H9 (cell line): ENCODE results near the gene RAB11FIP4. TPM values are rescaled to one million over a fixed set of nuclear protein-coding genes. Genes with fewer than 3 reads are reported as not detected.

Experiments
- DNase-seq: peaks from one replicate; pipeline ENCODE4 v3.0.0-alpha.2; 2017
- H2AFZ ChIP-seq: one replicate; pipeline ENCODE4 v1.6.1; 2013; ENCODE audit warnings: mild to moderate bottlenecking, low read length, control low read depth, moderate library complexity
- H2AK5ac ChIP-seq: 2 replicates; pipeline ENCODE4 v1.6.1; 2013; ENCODE audit warnings: low read length, control low read depth, mixed read lengths; ENCODE audit not compliant: insufficient read length
- H2BK120ac ChIP-seq: one replicate; pipeline ENCODE4 v1.6.1; 2013; ENCODE audit warnings: low read depth, mild to moderate bottlenecking, low read length, control low read depth, inconsistent platforms; ENCODE audit not compliant: poor library complexity, severe bottlenecking
- H2BK12ac ChIP-seq: 2 replicates; pipeline ENCODE4 v1.6.1; 2013; ENCODE audit warnings: low read length, control low read depth, mixed read lengths, low read depth; ENCODE audit not compliant: insufficient read length
- H2BK15ac ChIP-seq: 2 replicates; pipeline ENCODE4 v1.6.1; 2013; ENCODE audit warnings: low read depth, low read length, control low read depth
- H2BK20ac ChIP-seq: one replicate; pipeline ENCODE4 v1.6.1; 2013; ENCODE audit warnings: low read depth, mild to moderate bottlenecking, low read length, control low read depth, inconsistent platforms; ENCODE audit not compliant: poor library complexity, severe bottlenecking
- H2BK5ac ChIP-seq: 2 replicates; pipeline ENCODE4 v1.6.1; 2013; ENCODE audit warnings: low read length, control low read depth, mixed read lengths; ENCODE audit not compliant: insufficient read length
- H3K14ac ChIP-seq: 2 replicates; pipeline ENCODE4 v1.6.1; 2013; ENCODE audit warnings: low read length, control low read depth; ENCODE audit not compliant: insufficient read depth
- H3K18ac ChIP-seq: 2 replicates; pipeline ENCODE4 v1.6.1; 2013; ENCODE audit warnings: low read depth, mild to moderate bottlenecking, mixed read lengths, low read length, control low read depth; ENCODE audit not compliant: insufficient read length
- H3K23ac ChIP-seq: 2 replicates; pipeline ENCODE4 v1.6.1; 2013; ENCODE audit warnings: low read length, control low read depth, mixed read lengths, low read depth; ENCODE audit not compliant: insufficient read length
- H3K23me2 ChIP-seq: 2 replicates; pipeline ENCODE4 v1.6.1; 2013; ENCODE audit warnings: low read depth, mild to moderate bottlenecking, mixed read lengths, low read length, control low read depth; ENCODE audit not compliant: insufficient read length, poor library complexity, severe bottlenecking
- H3K27ac ChIP-seq: 2 replicates; pipeline ENCODE4 v1.5.1; 2013; ENCODE audit warnings: low read length, control low read depth, mixed read lengths, low read depth; ENCODE audit not compliant: insufficient read length
- H3K27me3 ChIP-seq: 2 replicates; pipeline ENCODE4 v1.6.1; 2013; ENCODE audit warnings: low read length, control low read depth, inconsistent platforms; ENCODE audit not compliant: insufficient read depth
- H3K4ac ChIP-seq: 2 replicates; pipeline ENCODE4 v1.6.1; 2013; ENCODE audit warnings: low read depth, mild to moderate bottlenecking, control low read depth, inconsistent platforms, low read length, moderate library complexity
- H3K4me1 ChIP-seq: 2 replicates; pipeline ENCODE4 v1.6.1; 2013; ENCODE audit warnings: low read length, control low read depth, inconsistent platforms; ENCODE audit not compliant: insufficient read depth
- H3K4me2 ChIP-seq: 2 replicates; pipeline ENCODE4 v1.6.1; 2013; ENCODE audit warnings: low read length, control low read depth, mixed read lengths; ENCODE audit not compliant: insufficient read length, insufficient read depth
- H3K56ac ChIP-seq: 2 replicates; pipeline ENCODE4 v1.6.1; 2013; ENCODE audit warnings: low read depth, mild to moderate bottlenecking, mixed read lengths, low read length, control low read depth; ENCODE audit not compliant: insufficient read length
- H3K79me1 ChIP-seq: 2 replicates; pipeline ENCODE4 v1.6.1; 2013; ENCODE audit warnings: low read depth, mild to moderate bottlenecking, moderate library complexity, low read length, control low read depth, inconsistent platforms; ENCODE audit not compliant: insufficient read depth, poor library complexity, severe bottlenecking
- H3K79me2 ChIP-seq: 2 replicates; pipeline ENCODE4 v1.6.1; 2013; ENCODE audit warnings: low read length, control low read depth, inconsistent platforms; ENCODE audit not compliant: insufficient read depth
- H3K9ac ChIP-seq: 2 replicates; pipeline ENCODE4 v1.6.1; 2013; ENCODE audit warnings: low read length, control low read depth, mixed read lengths; ENCODE audit not compliant: insufficient read length; ENCODE audit errors: extremely low read depth
- H3K9me3 ChIP-seq: one replicate; pipeline ENCODE4 v1.6.1; 2013; ENCODE audit warnings: low read depth, low read length, inconsistent platforms; ENCODE audit not compliant: control insufficient read depth
- H3T11ph ChIP-seq: one replicate; pipeline ENCODE4 v1.6.1; 2013; ENCODE audit warnings: mild to moderate bottlenecking, low read length, control low read depth, inconsistent platforms
- H4K20me1 ChIP-seq: one replicate; pipeline ENCODE4 v1.6.1; 2013; ENCODE audit not compliant: control insufficient read depth, insufficient read length, insufficient read depth
- H4K5ac ChIP-seq: 2 replicates; pipeline ENCODE4 v1.6.1; 2013; ENCODE audit warnings: low read depth, mild to moderate bottlenecking, mixed read lengths, low read length, control low read depth; ENCODE audit not compliant: insufficient read length
- H4K8ac ChIP-seq: replicated peaks from 2 replicates; pipeline ENCODE4 v1.6.1; 2013; ENCODE audit warnings: low read length, control low read depth, mixed read lengths, low read depth; ENCODE audit not compliant: insufficient read length
- H4K91ac ChIP-seq: 2 replicates; pipeline ENCODE4 v1.6.1; 2013; ENCODE audit warnings: low read depth, mild to moderate bottlenecking, moderate library complexity, mixed read lengths, low read length, control low read depth; ENCODE audit not compliant: insufficient read length
- H3K27ac Mint-ChIP-seq, 3 experiments: 2 replicates in 2 of 3; 3 replicates in 1 of 3; pipeline ENCODE4 v1.8.0; 2020 to 2021; ENCODE audit warnings: mixed read lengths in 3 of 3, mild to moderate bottlenecking in 1 of 3, moderate library complexity in 1 of 3
- H3K27me3 Mint-ChIP-seq: 2 replicates; pipeline ENCODE4 v1.8.0; 2021; ENCODE audit warnings: low read depth, mild to moderate bottlenecking, moderate library complexity, mixed read lengths
- H3K36me3 Mint-ChIP-seq, 3 experiments: 2 replicates in 2 of 3; 3 replicates in 1 of 3; pipeline ENCODE4 v1.8.0; 2020 to 2021; ENCODE audit warnings: low read depth in 3 of 3, mixed read lengths in 3 of 3; ENCODE audit not compliant: insufficient read depth in 1 of 3
- H3K4me1 Mint-ChIP-seq, 2 experiments: 2 replicates each; pipeline ENCODE4 v1.8.0; 2020; ENCODE audit warnings: mixed read lengths in 2 of 2
- H3K4me3 Mint-ChIP-seq, 2 experiments: 2 replicates in 1 of 2; 3 replicates in 1 of 2; pipeline ENCODE4 v1.8.0; 2020 to 2021; ENCODE audit warnings: mild to moderate bottlenecking in 2 of 2, mixed read lengths in 2 of 2, moderate library complexity in 1 of 2
- H3K9me3 Mint-ChIP-seq, 2 experiments: 2 replicates in 1 of 2; 3 replicates in 1 of 2; pipeline ENCODE4 v1.8.0; 2020; ENCODE audit warnings: mild to moderate bottlenecking in 2 of 2, mixed read lengths in 2 of 2, moderate library complexity in 1 of 2
- CTCF ChIP-seq: fragments of 200-600 bp; sonication (generic); conservative IDR thresholded peaks from 3 replicates; pipeline ENCODE4 v1.8.0; 2021; ENCODE audit warnings: antibody characterized with exemption, mild to moderate bottlenecking
- WGBS: extraction: QIAGEN DNeasy Blood & Tissue Kit; methylation state at CpG from one replicate; pipeline ENCODE4 v1.1.7; 2013; ENCODE audit warnings: missing lambda C conversion rate, low lambda C conversion rate, mixed read lengths; ENCODE audit not compliant: insufficient read length; ENCODE audit errors: extremely low coverage; 5-methylcytosine and 5-hydroxymethylcytosine counted together
- total RNA-seq: library from RNA; stranded (reverse); gene quantifications from 2 replicates; pipeline ENCODE4 v1.2.1, GENCODE V29; 2021

RAB11FIP4 gene
- total RNA-seq, 1 experiment from 2014 or later = 25.7 TPM

GRCh38 chr17:31418773-31419350 is 27.4 kb downstream of the RAB11FIP4 start:
- no peak overlapping the region for H3K9ac ChIP-seq
- H3K4me1 ChIP-seq = no peaks in the 10 kb centered on the region; the same call in 1 of the 2 replicates
- no peak overlapping the region for H4K5ac ChIP-seq
- TF ChIP-seq CTCF = no peak
- no peaks in the 10 kb centered on the region for H3K23me2 ChIP-seq
- H2BK15ac ChIP-seq = no peak overlapping the region
- Mint-ChIP-seq H3K4me3 (peak overlapping the region in 1 of 2 experiments; percentile 1; a peak in 1 of 5 replicates), H3K9me3 (no peaks in the 10 kb centered on the region), H3K27ac (peak overlapping the region in 1 of 3 experiments; percentile 15; a peak in 1 of 7 replicates), H3K4me1 (peaks cover 42 to 56% of the 10 kb centered on the region in 2 experiments), H3K27me3 (peaks cover 11% of the 10 kb centered on the region; the same call in 1 of the 2 replicates), H3K36me3 (0 out of 7 replicates have a peak, but pooled peaks cover 0 to 5% (median 0%) of the 10 kb centered on the region in 3 experiments)
- peak; percentile 30 for DNase-seq
- no CpG with 5 or more reads among the region's 6 CpGs for WGBS
- no peak overlapping the region for H2BK5ac ChIP-seq
- no peak overlapping the region for H2BK20ac ChIP-seq
- no peak overlapping the region for H3K56ac ChIP-seq
- H4K8ac ChIP-seq = no peak overlapping the region
- no peak overlapping the region for H4K91ac ChIP-seq
- no peak overlapping the region for H3T11ph ChIP-seq
- no peaks in the 10 kb centered on the region for H4K20me1 ChIP-seq
- no peak overlapping the region for H3K27ac ChIP-seq
- H3K14ac ChIP-seq = no peak overlapping the region
- no peak overlapping the region for H2BK120ac ChIP-seq
- H3K23ac ChIP-seq = no peak overlapping the region
- H2AFZ ChIP-seq = no peak overlapping the region
- no peaks in the 10 kb centered on the region for H3K79me1 ChIP-seq
- no peak overlapping the region for H3K18ac ChIP-seq
- H2BK12ac ChIP-seq = no peak overlapping the region
- no peaks in the 10 kb centered on the region for H3K79me2 ChIP-seq
- H3K4ac ChIP-seq = no peak overlapping the region
- H3K27me3 ChIP-seq = no peaks in the 10 kb centered on the region
- no peak overlapping the region for H2AK5ac ChIP-seq
- H3K4me2 ChIP-seq = no peak overlapping the region
- no peaks in the 10 kb centered on the region for H3K9me3 ChIP-seq
